HT1080 (cell line): ENCODE data around the gene CPSF3. TPM values are rescaled to one million over a fixed set of nuclear protein-coding genes. Genes with fewer than 3 reads are reported as not detected.

Experiments used
- DNase-seq: peaks from one replicate; pipeline ENCODE4 v3.0.0-alpha.2; 2015; ENCODE audit warnings: low read depth
- total RNA-seq: library from RNA; depleted of rRNA; stranded (reverse); fragments of >200 nt; shearing (Covaris generic); gene quantifications from 2 replicates; pipeline ENCODE4 v1.2.3, GENCODE V29; 2014

Gene CPSF3
- total RNA-seq, 1 experiment from 2014 or later: 108 TPM

GRCh38 chr2:9462886-9463697, 39.6 kb downstream of the CPSF3 start:
- DNase-seq: no peak

GRCh38 chr2:9463698-9464034, 40.2 kb downstream of the CPSF3 start:
- DNase-seq: peak; percentile 45

GRCh38 chr2:9465170-9465569, 41.7 kb downstream of the CPSF3 start:
- no peak for DNase-seq

GRCh38 chr2:9466147-9466683, 42.8 kb downstream of the CPSF3 start:
- no peak for DNase-seq

GRCh38 chr2:9467687-9468086, 44.2 kb downstream of the CPSF3 start:
- no peak for DNase-seq

GRCh38 chr2:9471206-9471605, 47.8 kb downstream of the CPSF3 start:
- no peak for DNase-seq

GRCh38 chr2:9472511-9472910, 49.1 kb downstream of the CPSF3 start:
- DNase-seq: no peak

GRCh38 chr2:9473308-9473984, 50.0 kb downstream of the CPSF3 start:
- no peak for DNase-seq

- no peak for DNase-seq
Measured at GRCh38 chr2:9473985-9474360, 50.5 kb downstream of the CPSF3 start.

GRCh38 chr2:9474361-9475057, 51.1 kb downstream of the CPSF3 start, which contains the start of gene IAH1:
Gene IAH1 (plus strand): TSS chr2:9474551. CDS start chr2:9474567, 16 bp downstream.
- peak; percentile 28 for DNase-seq

- DNase-seq: no peak
Measured at GRCh38 chr2:9477914-9478313, 54.5 kb downstream of the CPSF3 start.

- DNase-seq: no peak
Measured at GRCh38 chr2:9478526-9478925, 55.1 kb downstream of the CPSF3 start.

GRCh38 chr2:9480157-9480556, 56.7 kb downstream of the CPSF3 start:
- DNase-seq: no peak

- DNase-seq: no peak
Measured at GRCh38 chr2:9483107-9483506, 59.7 kb downstream of the CPSF3 start.

- no peak for DNase-seq
Measured at GRCh38 chr2:9484533-9484932, 61.1 kb downstream of the CPSF3 start.

GRCh38 chr2:9488583-9489547, 65.4 kb downstream of the CPSF3 start:
- DNase-seq: no peak

- DNase-seq: no peak
Measured at GRCh38 chr2:9490789-9491188, 67.3 kb downstream of the CPSF3 start.

GRCh38 chr2:9492927-9493326, 69.5 kb downstream of the CPSF3 start:
- DNase-seq: no peak

- no peak for DNase-seq
Measured at GRCh38 chr2:9493478-9493877, 70.0 kb downstream of the CPSF3 start.

- no peak for DNase-seq
Measured at GRCh38 chr2:9494081-9494480, 70.6 kb downstream of the CPSF3 start.

- no peak for DNase-seq
Measured at GRCh38 chr2:9497017-9497416, 73.6 kb downstream of the CPSF3 start.
